GM19467 (cell line): ENCODE data around the gene ZNF546.
"Not testable (repeated sequence)": the region's sequence is repeated elsewhere in the genome, so short reads cannot be mapped to it uniquely, and the experiment has no call there.

Experiments used
- ATAC-seq: cut with Tn5 transposase; IDR thresholded peaks from one replicate; pipeline ENCODE4 v1.9.1; 2021; ENCODE audit warnings: mild to moderate bottlenecking, moderate library complexity; ENCODE audit not compliant: unreplicated experiment

The ZNF546 gene

DNA sequence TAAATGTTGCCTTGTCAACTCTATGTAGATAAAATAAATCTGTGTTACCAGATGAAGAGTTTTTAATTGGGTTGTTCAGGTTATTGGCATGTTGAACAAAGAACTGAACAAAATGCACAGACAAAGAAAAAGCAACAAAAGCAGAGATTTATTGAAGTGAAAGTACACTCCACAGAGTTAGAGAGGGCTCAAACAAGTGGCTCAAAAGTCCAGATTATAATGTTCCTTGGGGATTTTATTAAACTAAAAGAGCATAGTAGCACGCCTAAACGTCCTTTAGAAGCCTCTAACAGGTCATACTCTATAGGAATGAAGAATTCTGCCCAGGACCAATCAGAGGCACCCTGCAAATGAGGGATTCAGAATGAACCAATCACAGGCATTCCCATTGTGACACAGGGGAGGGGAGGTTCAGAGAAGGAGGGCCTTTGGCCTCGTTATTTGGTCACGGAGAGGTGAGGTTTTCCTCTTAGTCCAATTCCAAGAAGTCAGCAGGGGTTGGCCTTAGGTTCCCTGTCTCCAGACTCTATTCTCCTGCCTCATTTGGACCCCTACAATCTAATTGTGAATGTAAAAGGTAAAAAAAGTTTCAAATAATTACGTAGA lies 13.1 kb upstream of the ZNF546 start:
- no peak for ATAC-seq

DNA sequence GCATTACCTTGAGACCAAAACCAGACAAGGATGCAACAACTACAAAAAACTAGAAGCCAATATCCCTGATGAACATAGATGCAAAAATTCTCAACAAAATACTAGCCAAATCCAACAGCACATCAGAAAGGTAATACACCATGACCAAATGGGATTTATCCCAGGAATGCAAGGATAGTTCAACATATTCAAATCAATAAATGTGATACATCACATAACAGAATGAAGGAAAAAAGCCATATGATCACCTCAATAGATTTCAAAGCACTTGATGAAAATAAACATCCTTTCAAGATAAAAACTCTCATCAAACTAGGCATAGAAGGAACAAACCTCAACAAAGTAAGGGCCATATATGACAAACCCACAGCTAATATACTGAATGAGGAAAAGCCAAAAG lies 10.2 kb upstream of the ZNF546 start:
- no peak for ATAC-seq

DNA sequence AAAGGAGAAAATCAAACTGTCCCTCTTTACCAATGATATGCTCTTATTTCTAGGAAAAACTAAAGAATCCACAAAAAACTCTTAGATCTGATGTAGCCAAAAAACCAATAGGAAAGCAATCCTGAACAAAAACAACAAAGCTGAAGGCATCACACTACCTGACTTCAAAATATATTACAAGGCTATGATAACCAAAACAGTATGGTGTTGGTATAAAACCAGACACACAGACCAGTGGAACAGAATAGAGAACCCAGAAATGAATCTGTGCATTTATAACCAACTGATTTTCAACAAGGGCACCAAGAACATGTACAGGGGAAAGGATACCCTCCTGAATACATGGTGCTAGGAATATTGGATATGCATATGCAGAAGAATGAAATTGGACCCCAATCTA lies 9.7 kb upstream of the ZNF546 start:
- no peak for ATAC-seq

DNA sequence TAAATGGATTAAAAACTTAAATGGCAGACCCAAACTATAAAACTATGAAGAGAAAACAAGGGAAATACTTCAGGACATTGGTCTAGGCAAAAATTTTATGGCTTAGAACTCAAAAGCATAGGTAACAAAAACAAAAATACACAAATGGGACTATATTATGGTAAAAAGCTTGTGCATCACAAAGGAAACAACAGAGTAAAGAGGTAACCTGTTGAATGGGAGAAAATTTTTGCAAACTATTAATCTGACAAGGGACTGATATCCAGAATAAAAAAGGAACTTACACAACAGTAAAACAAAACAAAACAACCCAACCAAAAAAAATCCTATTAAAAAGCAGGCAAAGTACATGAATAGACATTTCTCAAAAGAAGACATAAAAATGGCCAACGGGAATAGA lies 9.3 kb upstream of the ZNF546 start:
- ATAC-seq: no peak

DNA sequence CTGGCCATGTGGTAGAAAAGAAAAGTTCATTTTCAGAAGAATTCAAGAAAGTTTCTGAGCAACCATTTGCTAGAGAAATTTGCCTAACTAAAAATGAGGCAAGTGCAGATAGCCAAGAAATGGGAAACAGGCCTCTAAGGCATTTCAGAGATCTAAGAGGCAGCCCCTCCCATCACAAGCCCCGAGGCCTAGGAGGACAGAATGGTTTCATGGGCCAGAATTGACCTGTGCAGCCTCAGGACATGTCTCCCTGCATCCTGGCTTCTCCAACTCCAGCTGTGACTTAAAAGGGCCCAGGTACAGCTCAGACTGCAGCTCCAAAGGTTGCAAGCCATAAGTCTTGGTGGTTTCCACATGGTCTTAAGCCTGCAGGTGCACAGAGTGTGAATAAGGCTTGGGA lies 3.3 kb upstream of the ZNF546 start:
- no peak for ATAC-seq

DNA sequence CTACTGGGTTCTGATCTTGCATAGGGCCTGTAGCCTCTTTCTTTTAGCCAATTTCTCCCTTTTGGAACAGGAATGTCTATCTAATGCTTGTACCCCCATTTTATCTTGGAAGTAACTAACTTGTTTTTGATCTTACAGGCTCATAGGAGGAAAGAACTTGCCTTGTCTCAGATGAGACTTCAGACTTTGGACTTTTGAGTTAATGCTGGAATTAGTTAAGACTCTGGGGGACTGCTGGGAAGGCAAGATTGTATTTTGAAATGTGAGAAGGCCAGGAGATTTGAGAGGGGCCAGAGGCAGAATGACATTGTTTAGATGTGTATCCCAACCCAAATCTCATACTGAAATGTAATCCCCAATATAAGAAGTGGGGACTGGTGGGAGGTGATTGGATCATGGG lies 2.5 kb upstream of the ZNF546 start:
- ATAC-seq: no peak

DNA sequence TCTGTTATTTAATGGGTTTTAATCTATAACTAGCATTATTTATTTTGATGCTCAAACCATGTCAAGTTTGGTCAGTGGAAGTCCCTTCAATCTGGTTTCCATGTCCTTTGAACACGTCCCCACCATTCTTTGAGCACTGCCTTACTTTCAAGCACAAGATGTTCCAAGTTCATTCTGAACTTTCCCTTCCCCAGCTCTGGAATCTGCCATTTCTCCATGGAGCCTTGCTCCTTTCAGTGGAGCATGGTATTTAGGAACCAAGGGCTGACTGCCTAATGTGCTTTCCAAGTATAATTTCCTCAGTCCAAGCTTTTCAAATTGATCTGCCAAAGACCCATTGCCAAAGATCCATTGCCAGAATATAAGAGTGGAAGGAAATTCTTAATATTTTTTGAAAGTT lies 1.1 kb upstream of the ZNF546 start:
- no peak for ATAC-seq

DNA sequence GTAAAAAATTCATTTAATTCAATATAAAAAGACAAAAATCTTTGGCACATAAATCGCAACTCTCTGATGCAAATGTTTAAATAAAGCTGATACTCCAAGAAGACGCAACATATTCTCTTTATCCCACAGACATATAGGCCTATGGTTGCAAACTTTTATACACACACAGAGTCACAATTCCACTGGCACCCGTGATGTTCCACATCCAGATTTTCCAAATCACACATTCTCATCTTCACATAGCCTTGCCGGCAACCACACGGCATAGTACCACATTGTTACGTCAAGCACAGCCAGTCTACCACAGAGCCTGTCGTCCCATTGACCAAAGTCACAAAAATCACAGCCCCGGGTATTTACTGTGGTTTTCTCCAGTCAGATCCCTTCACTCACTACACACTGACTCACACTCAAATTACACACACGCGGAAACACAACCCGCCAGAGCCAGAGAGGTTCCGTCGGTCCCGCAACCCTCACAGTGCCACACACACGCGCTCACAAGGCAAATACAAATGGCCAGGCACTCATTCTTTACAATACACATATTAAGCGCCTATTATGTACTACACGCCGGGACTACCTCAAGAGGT lies 546 bp upstream of the ZNF546 start:
- ATAC-seq: peak; percentile 17

DNA sequence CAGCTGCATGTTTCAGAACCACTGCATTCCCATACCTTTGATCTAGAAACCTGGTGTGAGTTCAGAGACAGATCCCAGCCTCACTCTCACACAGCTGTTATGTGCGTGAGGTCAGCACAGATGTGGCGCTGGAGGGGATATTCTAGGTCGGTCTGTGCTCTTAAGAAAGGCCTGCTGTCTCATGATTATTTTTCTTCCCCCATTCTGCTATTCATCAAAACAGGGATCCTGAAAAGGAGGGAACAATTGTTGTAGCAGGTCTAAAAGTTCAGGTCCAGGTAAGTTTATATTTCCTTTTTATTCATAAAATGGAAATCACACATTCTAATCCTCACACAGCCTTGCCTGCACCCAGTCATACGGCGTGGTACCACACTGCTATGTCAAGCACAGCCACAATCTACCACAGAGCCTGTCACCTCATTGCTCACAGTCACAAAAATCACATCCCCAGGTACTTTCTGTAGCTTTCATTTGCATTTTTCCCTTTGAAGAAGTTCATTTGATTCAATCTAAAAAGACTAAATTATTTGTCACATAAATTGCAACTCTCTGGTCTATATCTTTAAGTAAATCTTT lies 867 bp downstream of the ZNF546 start:
- ATAC-seq: no peak

DNA sequence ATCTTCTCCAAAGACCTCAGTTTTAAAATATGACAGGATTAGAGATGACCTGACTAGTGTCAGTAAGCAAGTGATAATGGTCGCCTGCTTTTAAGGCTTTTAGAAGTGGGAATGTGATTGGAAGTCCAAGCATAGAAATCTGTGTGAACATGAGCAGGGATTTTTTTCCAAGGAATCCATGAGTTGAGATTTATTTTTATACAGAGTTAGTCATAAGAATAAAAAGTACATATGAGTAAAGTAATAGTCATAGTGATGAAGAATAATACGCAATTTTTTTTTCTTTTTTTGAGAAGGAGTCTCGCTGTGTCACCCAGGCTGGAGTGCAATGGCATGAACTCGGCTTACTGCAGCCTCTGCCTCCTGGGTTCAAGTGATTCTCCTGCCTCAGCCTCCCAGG lies 1.6 kb downstream of the ZNF546 start:
- no peak for ATAC-seq

DNA sequence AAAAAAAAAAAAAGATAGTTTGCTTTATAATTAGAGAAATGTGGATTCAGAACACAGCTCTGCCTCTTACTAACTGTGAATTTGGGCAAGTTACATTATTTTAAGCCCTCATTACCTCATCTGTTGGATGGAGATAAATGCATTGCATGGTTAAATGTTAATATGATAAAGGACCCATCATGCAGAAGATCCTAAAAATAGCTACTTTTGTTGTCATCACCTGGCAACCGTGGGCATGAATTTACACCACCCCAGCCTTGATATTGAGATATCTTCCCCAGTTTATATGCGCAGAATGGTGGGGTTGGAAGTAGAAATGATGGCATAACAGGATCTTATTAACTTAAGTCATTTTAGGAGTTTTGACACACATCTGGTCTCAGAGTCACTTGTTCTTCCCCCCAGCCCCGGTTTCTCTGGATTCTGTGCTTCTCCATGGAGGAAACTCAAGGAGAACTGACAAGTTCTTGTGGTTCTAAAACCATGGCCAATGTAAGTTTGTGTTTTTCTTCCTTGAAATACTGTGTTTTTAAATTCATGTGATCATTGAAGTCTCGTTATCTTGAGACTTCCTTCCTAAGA lies 8.9 kb downstream of the ZNF546 start:
- ATAC-seq: no peak

DNA sequence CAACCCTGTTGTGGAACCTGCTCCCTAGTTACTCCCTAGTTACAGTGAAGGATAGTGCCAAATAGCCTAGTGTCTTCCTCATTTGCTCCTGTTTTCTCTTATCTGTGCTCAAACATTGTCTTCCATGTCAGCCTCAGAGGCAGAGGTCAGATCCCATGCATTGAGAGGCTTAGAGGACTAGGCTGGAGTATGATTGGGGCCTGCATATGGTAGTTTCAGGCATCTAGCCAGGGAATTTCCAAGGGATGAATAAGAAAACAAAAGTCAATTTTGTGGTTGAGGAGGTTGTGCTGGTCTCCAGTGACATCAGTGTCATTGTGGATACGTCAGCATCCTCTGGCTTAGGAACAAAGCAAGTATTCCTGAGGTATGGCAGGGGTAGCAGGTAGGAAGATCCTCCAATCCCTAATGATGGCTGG lies 9.4 kb downstream of the ZNF546 start:
- no peak for ATAC-seq

DNA sequence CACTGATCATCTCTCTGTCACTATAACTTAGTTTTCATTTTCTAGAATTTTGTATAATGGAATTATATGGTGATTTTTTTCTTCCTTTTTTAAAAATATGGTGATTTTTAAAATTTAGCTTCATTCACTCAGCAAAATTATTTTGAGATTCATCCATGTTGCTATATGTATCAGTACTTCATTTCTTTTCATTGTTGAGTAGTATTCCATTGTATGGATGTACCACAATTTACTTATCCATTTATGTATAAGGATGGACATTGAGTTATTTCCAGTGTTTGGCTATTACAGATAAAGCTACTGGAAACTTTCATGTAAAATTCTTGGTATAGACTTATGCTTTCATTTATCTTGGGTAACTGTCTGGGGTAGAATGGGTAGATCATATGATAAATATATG lies 12.8 kb downstream of the ZNF546 start:
- no peak for ATAC-seq

DNA sequence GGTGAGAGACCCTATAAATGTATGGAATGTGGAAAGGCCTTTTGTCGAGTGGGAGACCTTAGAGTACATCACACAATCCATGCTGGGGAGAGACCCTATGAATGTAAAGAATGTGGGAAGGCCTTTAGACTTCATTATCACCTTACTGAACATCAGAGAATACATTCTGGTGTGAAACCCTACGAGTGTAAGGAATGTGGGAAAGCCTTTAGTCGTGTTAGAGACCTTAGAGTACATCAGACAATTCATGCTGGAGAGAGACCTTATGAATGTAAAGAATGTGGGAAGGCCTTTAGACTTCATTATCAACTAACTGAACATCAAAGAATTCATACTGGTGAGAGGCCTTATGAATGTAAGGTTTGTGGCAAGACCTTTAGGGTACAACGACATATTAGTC lies 17.1 kb downstream of the ZNF546 start:
- no peak for ATAC-seq

DNA sequence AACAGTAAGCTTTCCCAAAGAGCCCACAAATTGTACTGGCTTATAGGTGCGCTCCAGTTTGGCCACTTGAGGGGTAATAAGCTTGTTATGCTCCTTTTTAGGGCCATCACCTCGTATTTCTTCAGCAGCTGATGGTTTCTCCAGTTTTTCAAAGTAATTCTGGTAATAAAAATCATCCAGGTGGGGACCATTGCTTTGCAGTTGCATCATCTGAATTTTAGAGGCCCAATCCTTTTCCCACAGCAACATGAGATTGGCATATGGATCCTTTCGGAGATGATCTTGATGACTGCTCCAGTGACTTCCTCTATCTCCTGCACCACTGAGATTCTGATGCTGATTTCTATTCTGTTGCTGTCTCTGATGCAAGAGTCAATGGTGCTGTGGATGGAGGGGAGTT lies 27.1 kb downstream of the ZNF546 start:
- ATAC-seq: no peak

DNA sequence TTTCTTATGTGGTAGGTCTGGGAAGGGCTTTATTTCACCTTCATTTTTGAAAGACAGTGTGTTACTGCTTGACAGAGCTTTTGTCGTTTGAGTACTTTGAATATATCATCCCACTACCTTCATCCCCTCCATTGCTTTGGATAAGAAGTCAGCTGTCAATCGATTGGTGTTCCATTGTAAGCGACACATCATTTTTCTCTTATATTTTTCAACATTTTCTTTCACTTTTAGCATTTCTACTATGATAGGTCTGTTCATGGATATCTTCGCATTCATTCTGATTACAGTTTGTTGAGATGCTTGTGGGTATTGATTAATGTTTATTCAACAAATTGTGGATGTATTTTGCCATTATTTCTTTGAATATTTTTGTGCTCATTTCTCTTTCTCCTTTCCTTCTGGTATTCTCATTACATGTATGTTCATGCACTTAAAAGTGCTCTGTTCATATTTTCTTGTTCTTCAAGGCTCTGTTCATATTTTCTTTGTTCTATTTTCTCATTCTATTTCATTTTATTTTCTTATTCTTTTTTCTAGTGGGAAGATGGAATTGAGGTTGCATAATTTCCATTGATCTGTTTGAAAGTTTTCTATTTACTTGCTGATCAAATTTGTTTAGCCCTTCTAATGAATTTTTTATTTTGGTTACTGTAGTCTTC lies 29.2 kb downstream of the ZNF546 start:
- no peak for ATAC-seq

DNA sequence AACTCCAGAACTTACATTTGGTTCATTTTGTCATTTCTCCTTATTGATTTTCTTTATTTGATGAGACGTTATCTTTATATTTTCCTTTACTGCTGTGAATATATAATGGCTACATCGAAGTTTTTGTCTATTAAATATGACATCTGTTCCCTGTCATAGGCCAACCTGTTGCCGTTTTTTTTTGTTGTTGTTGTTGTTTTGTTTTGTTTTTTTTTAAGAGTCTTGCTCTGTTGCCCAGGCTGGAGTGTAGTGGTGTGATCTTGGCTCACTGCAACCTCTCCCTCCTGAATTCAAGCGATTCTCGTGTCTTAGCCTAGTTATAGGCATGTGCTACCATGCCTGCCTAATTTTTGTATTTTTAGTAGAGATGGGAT lies 29.7 kb downstream of the ZNF546 start:
- ATAC-seq: no peak

DNA sequence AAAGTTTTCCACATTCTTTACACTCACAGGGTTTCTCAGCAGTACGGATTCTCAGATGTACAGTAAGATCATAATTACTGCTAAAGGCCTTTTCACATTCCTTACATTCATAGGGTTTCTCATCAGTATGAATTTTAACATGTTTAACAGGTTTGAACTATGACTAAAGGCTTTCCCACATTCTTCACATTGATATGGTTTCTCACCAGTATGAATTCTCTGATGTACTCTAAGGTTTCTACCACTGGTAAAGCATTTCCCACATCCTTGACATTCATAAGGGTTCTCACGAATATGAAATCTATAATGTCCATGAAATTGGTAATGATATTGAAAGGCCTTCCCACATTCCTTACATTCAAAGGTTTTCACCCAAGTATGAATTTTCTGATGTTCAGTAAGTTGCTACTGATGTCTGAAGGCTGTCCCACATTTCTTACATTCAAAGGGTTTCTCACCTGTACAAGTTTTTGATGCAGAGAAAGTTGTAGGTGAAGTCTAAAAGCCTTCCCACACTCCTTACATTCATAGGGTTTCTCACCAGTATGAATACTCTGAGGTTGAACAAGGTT lies 37.2 kb downstream of the ZNF546 start:
- ATAC-seq: no peak

DNA sequence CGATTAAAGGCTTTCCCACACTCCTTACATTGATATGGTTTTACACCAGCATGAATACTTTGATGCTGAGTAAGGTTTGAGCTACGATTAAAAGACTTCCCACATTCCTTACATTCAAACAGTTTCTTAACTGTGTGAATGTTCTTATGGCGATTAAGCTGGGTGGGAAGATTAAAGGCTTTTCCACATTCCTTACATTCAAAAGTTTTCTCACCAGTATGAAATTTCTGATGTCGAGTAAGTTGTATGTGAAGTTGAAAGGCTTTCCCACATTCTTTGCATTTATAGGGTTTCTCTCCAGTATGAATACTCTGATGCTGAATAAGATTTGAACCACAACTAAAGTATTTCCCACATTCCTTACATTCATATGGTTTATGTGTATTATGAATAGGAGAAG lies 39.1 kb downstream of the ZNF546 start:
- no peak for ATAC-seq

DNA sequence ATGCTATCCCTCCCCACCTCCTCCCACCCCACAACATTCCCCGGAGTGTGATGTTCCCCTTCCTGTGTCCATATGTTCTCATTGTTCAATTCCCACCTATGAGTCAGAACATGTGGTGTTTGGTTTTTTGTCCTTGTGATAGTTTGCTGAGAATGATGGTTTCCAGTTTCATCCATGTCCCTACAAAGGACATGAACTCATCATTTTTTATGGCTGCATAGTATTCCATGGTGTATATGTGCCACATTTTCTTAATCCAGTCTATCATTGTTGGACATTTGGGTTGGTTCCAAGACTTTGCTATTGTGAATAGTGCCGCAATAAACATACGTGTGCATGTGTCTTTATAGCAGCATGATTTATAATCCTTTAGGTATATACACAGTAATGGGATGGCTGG lies 41.2 kb downstream of the ZNF546 start:
- not testable (repeated sequence) for ATAC-seq

DNA sequence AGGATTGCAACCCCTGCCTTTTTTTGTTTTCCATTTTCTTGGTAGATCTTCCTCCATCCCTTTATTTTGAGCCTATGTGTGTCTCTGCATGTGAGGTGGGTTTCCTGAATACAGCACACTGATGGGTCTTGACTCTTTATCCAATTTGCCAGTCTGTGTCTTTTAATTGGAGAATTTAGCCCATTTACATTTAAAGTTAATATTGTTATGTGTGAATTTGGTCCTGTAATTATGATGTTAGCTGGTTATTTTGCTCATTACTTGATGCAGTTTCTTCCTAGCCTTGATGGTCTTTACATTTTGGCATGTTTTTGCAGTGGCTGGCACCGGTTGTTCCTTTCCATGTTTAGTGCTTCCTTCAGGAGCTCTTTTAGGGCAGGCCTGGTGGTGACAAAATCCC lies 44.9 kb downstream of the ZNF546 start:
- ATAC-seq: not testable (repeated sequence)

DNA sequence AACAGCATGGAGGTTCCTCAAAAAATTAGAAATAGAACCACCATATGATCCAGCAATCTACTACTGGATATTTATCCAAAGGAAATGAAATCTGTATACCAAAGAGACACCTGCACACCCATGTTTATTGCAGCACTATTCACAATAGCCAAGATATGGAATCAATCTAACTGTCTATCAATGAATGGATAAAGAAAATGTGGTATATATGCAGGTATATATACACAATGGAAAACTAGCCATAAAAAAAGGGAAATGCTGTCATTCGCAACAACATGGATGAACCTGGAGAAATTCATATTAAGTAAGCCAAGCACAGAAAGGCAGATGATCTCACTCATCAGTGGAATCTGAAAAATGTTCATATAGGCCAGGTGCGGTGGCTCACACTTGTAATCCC lies 56.6 kb downstream of the ZNF546 start:
- no peak for ATAC-seq
